ENCODE data around the gene MAVS.

DNA sequence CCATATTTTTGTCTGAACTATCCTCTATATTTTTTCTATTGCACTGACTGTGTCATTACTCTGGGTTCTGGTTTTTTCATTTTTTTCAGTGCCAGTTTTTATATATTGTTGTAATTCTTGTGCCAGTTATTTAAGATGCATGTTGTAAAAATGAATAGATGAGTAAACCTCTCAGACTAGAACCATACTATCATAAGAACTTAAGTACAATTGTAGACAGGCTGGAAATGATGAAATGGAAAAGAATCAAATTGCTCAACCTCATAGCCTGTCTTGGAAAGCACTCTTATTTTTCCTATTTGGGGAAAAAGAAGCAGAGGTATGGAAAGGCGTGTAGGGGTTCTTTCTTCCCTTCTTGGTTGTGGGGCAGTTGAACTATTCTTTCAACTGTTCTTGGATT, 72.7 kb downstream of the MAVS start:
- TF ChIP-seq MAX (IDR thresholded peaks at IDR 0.05; ENCODE audit: insufficient read depth, insufficient read length): no peak
- TF ChIP-seq, protein P1, sequence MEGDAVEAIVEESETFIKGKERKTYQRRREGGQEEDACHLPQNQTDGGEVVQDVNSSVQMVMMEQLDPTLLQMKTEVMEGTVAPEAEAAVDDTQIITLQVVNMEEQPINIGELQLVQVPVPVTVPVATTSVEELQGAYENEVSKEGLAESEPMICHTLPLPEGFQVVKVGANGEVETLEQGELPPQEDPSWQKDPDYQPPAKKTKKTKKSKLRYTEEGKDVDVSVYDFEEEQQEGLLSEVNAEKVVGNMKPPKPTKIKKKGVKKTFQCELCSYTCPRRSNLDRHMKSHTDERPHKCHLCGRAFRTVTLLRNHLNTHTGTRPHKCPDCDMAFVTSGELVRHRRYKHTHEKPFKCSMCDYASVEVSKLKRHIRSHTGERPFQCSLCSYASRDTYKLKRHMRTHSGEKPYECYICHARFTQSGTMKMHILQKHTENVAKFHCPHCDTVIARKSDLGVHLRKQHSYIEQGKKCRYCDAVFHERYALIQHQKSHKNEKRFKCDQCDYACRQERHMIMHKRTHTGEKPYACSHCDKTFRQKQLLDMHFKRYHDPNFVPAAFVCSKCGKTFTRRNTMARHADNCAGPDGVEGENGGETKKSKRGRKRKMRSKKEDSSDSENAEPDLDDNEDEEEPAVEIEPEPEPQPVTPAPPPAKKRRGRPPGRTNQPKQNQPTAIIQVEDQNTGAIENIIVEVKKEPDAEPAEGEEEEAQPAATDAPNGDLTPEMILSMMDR (IDR thresholded peaks at IDR 0.05; ENCODE audit: extremely low read depth in 1 of 2, insufficient read depth in 1 of 2, low read depth in 1 of 2, low read length in 2 of 2): no peak
